Neural cell (in vitro differentiated cells): ENCODE results near the gene GRAMD4. TPM values are rescaled to one million over a fixed set of nuclear protein-coding genes. Genes with fewer than 3 reads are reported as not detected.

Experiments used
- H2AFZ ChIP-seq: fragments of 200-600, 300-800 bp; sonication (generic), shearing (Covaris generic); 2 replicates; pipeline ENCODE4 v1.6.0; 2014; ENCODE audit warnings: low read depth, mild to moderate bottlenecking, antibody characterized with exemption, low read length, moderate library complexity
- H3F3A ChIP-seq: fragments of 200-600 bp; shearing (Covaris generic); 2 replicates; pipeline ENCODE4 v1.6.1; 2016; ENCODE audit warnings: mild to moderate bottlenecking, moderate library complexity, mixed read lengths, antibody characterized with exemption, low read length; ENCODE audit not compliant: insufficient read depth, poor library complexity, severe bottlenecking
- H3K27ac ChIP-seq: fragments of 200-600, 300-800 bp; sonication (generic), shearing (Covaris generic); 2 replicates; pipeline ENCODE4 v1.5.1; 2014; ENCODE audit warnings: mild to moderate bottlenecking, low read length, moderate library complexity
- H3K27me3 ChIP-seq: fragments of 300-800, 200-600 bp; sonication (generic), shearing (Covaris generic); 2 replicates; pipeline ENCODE4 v1.6.0; 2014; ENCODE audit warnings: mild to moderate bottlenecking, low read depth, low read length, moderate library complexity; ENCODE audit not compliant: insufficient read depth
- H3K36me3 ChIP-seq: fragments of 300-800, 200-600 bp; sonication (generic), shearing (Covaris generic); 2 replicates; pipeline ENCODE4 v1.5.1; 2014; ENCODE audit warnings: mild to moderate bottlenecking, antibody characterized with exemption, low read length, moderate library complexity; ENCODE audit not compliant: insufficient read depth
- H3K4me2 ChIP-seq: fragments of 300-800, 200-600 bp; sonication (generic), shearing (Covaris generic); 2 replicates; pipeline ENCODE4 v1.6.0; 2014; ENCODE audit warnings: mild to moderate bottlenecking, low read length
- H3K4me3 ChIP-seq: fragments of 300-800, 200-600 bp; sonication (generic), shearing (Covaris generic); 2 replicates; pipeline ENCODE4 v1.5.1; 2014; ENCODE audit warnings: mild to moderate bottlenecking, low read length, moderate library complexity
- H3K79me2 ChIP-seq: fragments of 200-600 bp; shearing (Covaris generic); replicated peaks from 2 replicates; pipeline ENCODE4 v1.6.0; 2014; ENCODE audit warnings: mild to moderate bottlenecking, low read length, moderate library complexity; ENCODE audit not compliant: insufficient read depth
- H3K9ac ChIP-seq: fragments of 300-800, 200-600 bp; sonication (generic), shearing (Covaris generic); 2 replicates; pipeline ENCODE4 v1.6.1; 2016; ENCODE audit warnings: mild to moderate bottlenecking, low read length, mixed read lengths
- H3K9me2 ChIP-seq: fragments of 200-600 bp; shearing (Covaris generic); 2 replicates; pipeline ENCODE4 v1.6.1; 2016; ENCODE audit warnings: mild to moderate bottlenecking, low read length, mixed read lengths; ENCODE audit not compliant: insufficient read depth
- H3K9me3 ChIP-seq: fragments of 200-600, 300-800 bp; sonication (generic), shearing (Covaris generic); 2 replicates; pipeline ENCODE4 v1.6.1; 2016; ENCODE audit warnings: mild to moderate bottlenecking, mixed run types, low read length, moderate library complexity, mixed read lengths
- H4K20me1 ChIP-seq: fragments of 200-600 bp; shearing (Covaris generic); 2 replicates; pipeline ENCODE4 v1.6.1; 2016; ENCODE audit warnings: mild to moderate bottlenecking, mixed run types; ENCODE audit not compliant: insufficient read depth
- EP300 ChIP-seq: fragments of 450-650 bp; conservative IDR thresholded peaks from 2 replicates; pipeline ENCODE4 v1.6.1; 2014; ENCODE audit warnings: antibody characterized with exemption, mild to moderate bottlenecking, moderate library complexity; ENCODE audit not compliant: poor library complexity, severe bottlenecking
- EZH2 ChIP-seq: fragments of 200-600, 300-800 bp; shearing (Covaris generic), sonication (generic); IDR thresholded peaks from 2 replicates; pipeline ENCODE4 v1.6.1; 2014; ENCODE audit warnings: antibody characterized with exemption, low read length, borderline replicate concordance, mild to moderate bottlenecking; ENCODE audit not compliant: insufficient read depth, poor library complexity, severe bottlenecking
- MXI1 ChIP-seq: fragments of 450-650 bp; conservative IDR thresholded peaks from 2 replicates; pipeline ENCODE4 v1.6.1; 2014; ENCODE audit warnings: antibody characterized with exemption, mild to moderate bottlenecking; ENCODE audit not compliant: poor library complexity, severe bottlenecking
- POLR2AphosphoS5 ChIP-seq: IDR thresholded peaks from 2 replicates; pipeline ENCODE4 v1.6.1; 2012
- RAD21 ChIP-seq: fragments of 450-650 bp; conservative IDR thresholded peaks from 2 replicates; pipeline ENCODE4 v1.6.1; 2014; ENCODE audit warnings: antibody characterized with exemption, mild to moderate bottlenecking, moderate library complexity
- SMC3 ChIP-seq: fragments of 450-650 bp; conservative IDR thresholded peaks from 2 replicates; pipeline ENCODE4 v1.6.1; 2014; ENCODE audit warnings: antibody characterized with exemption, mild to moderate bottlenecking, moderate library complexity; ENCODE audit not compliant: poor library complexity
- TAF1 ChIP-seq: IDR thresholded peaks from 2 replicates; pipeline ENCODE4 v1.6.1; 2012; ENCODE audit warnings: low read depth
- polyA plus RNA-seq: library from polyadenylated mRNA; depleted of rRNA; stranded (reverse); fragments of >200 nt; gene quantifications from 2 replicates; pipeline ENCODE4 v1.2.3, GENCODE V29; 2014
- TF ChIP-seq, protein P1 (sequence below): fragments of 450-650 bp; IDR thresholded peaks from 2 replicates; pipeline ENCODE4 v1.5.1; 2014; ENCODE audit warnings: antibody characterized with exemption, mild to moderate bottlenecking, moderate library complexity; ENCODE audit not compliant: poor library complexity, severe bottlenecking
- TF ChIP-seq, protein P2 (sequence below): IDR thresholded peaks from 2 replicates; pipeline ENCODE4 v1.6.1; 2012; ENCODE audit warnings: borderline replicate concordance

GRAMD4 gene
- polyA plus RNA-seq, 1 donor from 2014 or later: 35.6 TPM

DNA sequence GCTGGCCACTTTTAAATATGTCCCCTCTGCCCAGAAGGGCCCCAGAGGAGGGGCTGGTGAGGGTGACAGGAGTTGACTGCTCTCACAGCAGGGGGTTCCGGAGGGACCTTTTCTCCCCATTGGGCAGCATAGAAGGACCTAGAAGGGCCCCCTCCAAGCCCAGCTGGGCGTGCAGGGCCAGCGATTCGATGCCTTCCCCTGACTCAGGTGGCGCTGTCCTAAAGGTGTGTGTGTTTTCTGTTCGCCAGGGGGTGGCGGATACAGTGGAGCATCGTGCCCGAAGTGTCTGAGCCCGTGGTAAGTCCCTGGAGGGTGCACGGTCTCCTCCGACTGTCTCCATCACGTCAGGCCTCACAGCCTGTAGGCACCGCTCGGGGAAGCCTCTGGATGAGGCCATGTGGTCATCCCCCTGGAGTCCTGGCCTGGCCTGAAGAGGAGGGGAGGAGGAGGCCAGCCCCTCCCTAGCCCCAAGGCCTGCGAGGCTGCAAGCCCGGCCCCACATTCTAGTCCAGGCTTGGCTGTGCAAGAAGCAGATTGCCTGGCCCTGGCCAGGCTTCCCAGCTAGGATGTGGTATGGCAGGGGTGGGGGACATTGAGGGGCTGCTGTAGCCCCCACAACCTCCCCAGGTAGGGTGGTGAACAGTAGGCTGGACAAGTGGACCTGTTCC, 46.5 kb downstream of the GRAMD4 start:
- H3K36me3 ChIP-seq: no peaks in the 10 kb centered on the region
- no peak overlapping the region for H2AFZ ChIP-seq
- H3K9me3 ChIP-seq: no peaks in the 10 kb centered on the region
- H4K20me1 ChIP-seq: no peaks in the 10 kb centered on the region
- no peak overlapping the region for H3K9ac ChIP-seq
- no peak overlapping the region for H3K27ac ChIP-seq
- no peaks in the 10 kb centered on the region for H3K9me2 ChIP-seq
- no peak overlapping the region for H3K4me3 ChIP-seq
- H3F3A ChIP-seq: no peaks in the 10 kb centered on the region
- no peak overlapping the region for H3K4me2 ChIP-seq
- no peaks in the 10 kb centered on the region for H3K79me2 ChIP-seq
- no peaks in the 10 kb centered on the region for H3K27me3 ChIP-seq
- TF ChIP-seq POLR2AphosphoS5 (no peak), EP300 (no peak), EZH2 (no peak), TAF1 (no peak), SMC3 (no peak), RAD21 (no peak), MXI1 (no peak)
- TF ChIP-seq, protein P1, sequence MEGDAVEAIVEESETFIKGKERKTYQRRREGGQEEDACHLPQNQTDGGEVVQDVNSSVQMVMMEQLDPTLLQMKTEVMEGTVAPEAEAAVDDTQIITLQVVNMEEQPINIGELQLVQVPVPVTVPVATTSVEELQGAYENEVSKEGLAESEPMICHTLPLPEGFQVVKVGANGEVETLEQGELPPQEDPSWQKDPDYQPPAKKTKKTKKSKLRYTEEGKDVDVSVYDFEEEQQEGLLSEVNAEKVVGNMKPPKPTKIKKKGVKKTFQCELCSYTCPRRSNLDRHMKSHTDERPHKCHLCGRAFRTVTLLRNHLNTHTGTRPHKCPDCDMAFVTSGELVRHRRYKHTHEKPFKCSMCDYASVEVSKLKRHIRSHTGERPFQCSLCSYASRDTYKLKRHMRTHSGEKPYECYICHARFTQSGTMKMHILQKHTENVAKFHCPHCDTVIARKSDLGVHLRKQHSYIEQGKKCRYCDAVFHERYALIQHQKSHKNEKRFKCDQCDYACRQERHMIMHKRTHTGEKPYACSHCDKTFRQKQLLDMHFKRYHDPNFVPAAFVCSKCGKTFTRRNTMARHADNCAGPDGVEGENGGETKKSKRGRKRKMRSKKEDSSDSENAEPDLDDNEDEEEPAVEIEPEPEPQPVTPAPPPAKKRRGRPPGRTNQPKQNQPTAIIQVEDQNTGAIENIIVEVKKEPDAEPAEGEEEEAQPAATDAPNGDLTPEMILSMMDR: no peak
- TF ChIP-seq, protein P2, sequence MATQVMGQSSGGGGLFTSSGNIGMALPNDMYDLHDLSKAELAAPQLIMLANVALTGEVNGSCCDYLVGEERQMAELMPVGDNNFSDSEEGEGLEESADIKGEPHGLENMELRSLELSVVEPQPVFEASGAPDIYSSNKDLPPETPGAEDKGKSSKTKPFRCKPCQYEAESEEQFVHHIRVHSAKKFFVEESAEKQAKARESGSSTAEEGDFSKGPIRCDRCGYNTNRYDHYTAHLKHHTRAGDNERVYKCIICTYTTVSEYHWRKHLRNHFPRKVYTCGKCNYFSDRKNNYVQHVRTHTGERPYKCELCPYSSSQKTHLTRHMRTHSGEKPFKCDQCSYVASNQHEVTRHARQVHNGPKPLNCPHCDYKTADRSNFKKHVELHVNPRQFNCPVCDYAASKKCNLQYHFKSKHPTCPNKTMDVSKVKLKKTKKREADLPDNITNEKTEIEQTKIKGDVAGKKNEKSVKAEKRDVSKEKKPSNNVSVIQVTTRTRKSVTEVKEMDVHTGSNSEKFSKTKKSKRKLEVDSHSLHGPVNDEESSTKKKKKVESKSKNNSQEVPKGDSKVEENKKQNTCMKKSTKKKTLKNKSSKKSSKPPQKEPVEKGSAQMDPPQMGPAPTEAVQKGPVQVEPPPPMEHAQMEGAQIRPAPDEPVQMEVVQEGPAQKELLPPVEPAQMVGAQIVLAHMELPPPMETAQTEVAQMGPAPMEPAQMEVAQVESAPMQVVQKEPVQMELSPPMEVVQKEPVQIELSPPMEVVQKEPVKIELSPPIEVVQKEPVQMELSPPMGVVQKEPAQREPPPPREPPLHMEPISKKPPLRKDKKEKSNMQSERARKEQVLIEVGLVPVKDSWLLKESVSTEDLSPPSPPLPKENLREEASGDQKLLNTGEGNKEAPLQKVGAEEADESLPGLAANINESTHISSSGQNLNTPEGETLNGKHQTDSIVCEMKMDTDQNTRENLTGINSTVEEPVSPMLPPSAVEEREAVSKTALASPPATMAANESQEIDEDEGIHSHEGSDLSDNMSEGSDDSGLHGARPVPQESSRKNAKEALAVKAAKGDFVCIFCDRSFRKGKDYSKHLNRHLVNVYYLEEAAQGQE: no peak

DNA sequence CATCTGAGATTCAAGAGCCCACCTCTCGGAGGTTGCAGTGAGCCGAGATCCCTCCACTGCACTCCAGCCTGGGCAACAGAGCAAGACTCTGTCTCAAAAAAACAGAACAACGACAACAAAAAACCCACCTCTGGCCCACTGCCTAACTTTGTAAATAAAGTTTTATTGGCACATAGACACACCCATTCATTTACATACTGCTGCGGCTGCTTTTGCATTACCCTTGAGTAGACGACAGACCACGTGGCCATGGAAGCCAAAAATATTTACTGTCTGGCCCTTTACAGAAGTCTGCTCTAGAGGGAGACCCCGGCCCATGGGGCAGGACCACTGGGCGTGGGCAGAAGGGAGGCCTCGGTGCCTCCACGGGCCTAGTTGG, 47.0 kb downstream of the GRAMD4 start:
- H3K4me3 ChIP-seq: no peak overlapping the region
- H2AFZ ChIP-seq: no peak overlapping the region
- H3K4me2 ChIP-seq: no peak overlapping the region
- no peaks in the 10 kb centered on the region for H3K36me3 ChIP-seq
- no peaks in the 10 kb centered on the region for H4K20me1 ChIP-seq
- no peaks in the 10 kb centered on the region for H3K9me2 ChIP-seq
- no peaks in the 10 kb centered on the region for H3F3A ChIP-seq
- H3K27ac ChIP-seq: no peak overlapping the region
- H3K9ac ChIP-seq: no peak overlapping the region
- H3K27me3 ChIP-seq: no peaks in the 10 kb centered on the region
- no peak for TF ChIP-seq MXI1
- no peak for TF ChIP-seq SMC3
- no peak for TF ChIP-seq EZH2
- no peaks in the 10 kb centered on the region for H3K79me2 ChIP-seq
- H3K9me3 ChIP-seq: no peaks in the 10 kb centered on the region
